CD4-positive, CD25-positive, alpha-beta regulatory T cell (primary cell): ENCODE measurements around the gene CFAP97D2. TPM values are rescaled to one million over a fixed set of nuclear protein-coding genes. Genes with fewer than 3 reads are reported as not detected.
"Not testable (repeated sequence)": the region's sequence is repeated elsewhere in the genome, so short reads cannot be mapped to it uniquely, and the experiment has no call there.

Source experiments
- ATAC-seq, 2 donors: fragments of 150-1000 bp; cut with Tn5 transposase; one replicate each; pipeline ENCODE4 v1.10.0; 2021; ENCODE audit warnings: low read depth in 2 of 2, moderate number of reproducible peaks in 2 of 2, moderate library complexity in 1 of 2
- DNase-seq, 3 donors: peaks; one replicate each; pipeline versions ENCODE4 v3.0.0 to v3.0.0-alpha.2; 2012 to 2022; ENCODE audit warnings: mixed read lengths in 1 of 3
- H3K27ac ChIP-seq: one replicate; pipeline ENCODE4 v1.7.0; 2013; ENCODE audit warnings: mild to moderate bottlenecking, low read length; ENCODE audit not compliant: insufficient read depth, poor library complexity, severe bottlenecking
- H3K27me3 ChIP-seq: one replicate; pipeline ENCODE4 v1.7.0; 2013; ENCODE audit warnings: low read length; ENCODE audit not compliant: control insufficient read depth, insufficient read depth
- H3K36me3 ChIP-seq: one replicate; pipeline ENCODE4 v1.7.0; 2013; ENCODE audit warnings: mild to moderate bottlenecking, low read length, moderate library complexity; ENCODE audit not compliant: control insufficient read depth, insufficient read depth
- H3K4me1 ChIP-seq: 2 replicates; pipeline ENCODE4 v1.7.0; 2013; ENCODE audit warnings: mild to moderate bottlenecking, low read length; ENCODE audit not compliant: insufficient read depth, control insufficient read depth, poor library complexity, severe bottlenecking
- H3K4me3 ChIP-seq: one replicate; pipeline ENCODE4 v1.7.0; 2013; ENCODE audit warnings: low read depth, mild to moderate bottlenecking, low read length, moderate library complexity
- H3K9me3 ChIP-seq, 2 experiments: 1 replicate in 1 of 2; 2 replicates in 1 of 2; pipeline ENCODE4 v1.7.0; 2013; ENCODE audit warnings: low read length in 2 of 2, mild to moderate bottlenecking in 1 of 2, moderate library complexity in 1 of 2; ENCODE audit not compliant: control insufficient read depth in 2 of 2
- H3K27ac Mint-ChIP-seq, 3 donors: one replicate each; pipeline ENCODE4 v1.8.0; 2020 to 2022; ENCODE audit warnings: mild to moderate bottlenecking in 3 of 3, mixed read lengths in 3 of 3, moderate library complexity in 2 of 3
- H3K27me3 Mint-ChIP-seq: one replicate; pipeline ENCODE4 v1.8.0; 2022; ENCODE audit warnings: mild to moderate bottlenecking, mixed read lengths
- H3K36me3 Mint-ChIP-seq: one replicate; pipeline ENCODE4 v1.8.0; 2020; ENCODE audit warnings: mixed read lengths
- H3K4me1 Mint-ChIP-seq, 4 donors: one replicate each; pipeline ENCODE4 v1.8.0; 2020 to 2022; ENCODE audit warnings: mixed read lengths in 4 of 4, mild to moderate bottlenecking in 1 of 4
- H3K4me3 Mint-ChIP-seq, 4 donors: one replicate each; pipeline ENCODE4 v1.8.0; 2020 to 2022; ENCODE audit warnings: mild to moderate bottlenecking in 4 of 4, mixed read lengths in 4 of 4, moderate library complexity in 3 of 4
- H3K9me3 Mint-ChIP-seq, 7 donors: one replicate each; pipeline ENCODE4 v1.8.0; 2020 to 2022; ENCODE audit warnings: mixed read lengths in 7 of 7, mild to moderate bottlenecking in 3 of 7, moderate library complexity in 2 of 7
- polyA plus RNA-seq, 4 donors: library from polyadenylated mRNA; unstranded; fragments of 300-500 nt; fragmentation: Illumina TruSeq; gene quantifications; one replicate each; pipeline ENCODE4 v1.2.3, GENCODE V29; 2021
- total RNA-seq: library from RNA; stranded (reverse); gene quantifications from one replicate; pipeline ENCODE4 v1.2.3, GENCODE V29; 2022

Gene CFAP97D2
- total and polyA plus RNA-seq, 5 donors from 2014 or later, result 0.22 to 0.86 TPM; not detected in 3

GRCh38 chr13:114259974-114260373 is 80.9 kb downstream of the CFAP97D2 start:
- Mint-ChIP-seq H3K27ac (peak overlapping the region in 2 of 3 donors; percentile 52 to 60), H3K4me1 (peaks cover 22 to 54% (median 27%) of the 10 kb centered on the region in 4 donors), H3K27me3 (no peaks in the 10 kb centered on the region), H3K9me3 (no peaks in the 10 kb centered on the region), H3K4me3 (peak overlapping the region in 1 of 4 donors; percentile 28), H3K36me3 (peaks cover 70% of the 10 kb centered on the region)
- Histone ChIP-seq H3K27me3 (no peaks in the 10 kb centered on the region), H3K36me3 (peaks cover 69% of the 10 kb centered on the region), H3K9me3 (no peaks in the 10 kb centered on the region), H3K4me3 (no peak overlapping the region), H3K27ac (no peak overlapping the region), H3K4me1 (peaks cover 13% of the 10 kb centered on the region)
- ATAC-seq, result no peak
- DNase-seq, result peak in 1 of 3 donors; percentile 41

GRCh38 chr13:114260814-114261213 is 81.8 kb downstream of the CFAP97D2 start:
- peak overlapping the region in 2 of 4 donors; percentile 40 to 67 for H3K4me3 Mint-ChIP-seq
- ATAC-seq (no peak), DNase-seq (no peak)
- H3K36me3 Mint-ChIP-seq, result peaks cover 70% of the 10 kb centered on the region
- no peaks in the 10 kb centered on the region for H3K27me3 ChIP-seq
- peaks cover 13% of the 10 kb centered on the region for H3K4me1 ChIP-seq
- peaks cover 69% of the 10 kb centered on the region for H3K36me3 ChIP-seq
- peak overlapping the region in 2 of 3 donors; percentile 60 to 63 for H3K27ac Mint-ChIP-seq
- H3K27me3 Mint-ChIP-seq, result no peaks in the 10 kb centered on the region
- H3K4me3 ChIP-seq, result no peak overlapping the region
- H3K27ac ChIP-seq, result no peak overlapping the region
- no peaks in the 10 kb centered on the region for H3K9me3 Mint-ChIP-seq
- H3K9me3 ChIP-seq, result no peaks in the 10 kb centered on the region
- peaks cover 21 to 51% (median 27%) of the 10 kb centered on the region in 4 donors for H3K4me1 Mint-ChIP-seq

- H3K36me3 Mint-ChIP-seq, result peaks cover 70% of the 10 kb centered on the region
Measured at GRCh38 chr13:114261328-114261965, 82.4 kb downstream of the CFAP97D2 start.

GRCh38 chr13:114263578-114263977 is 84.5 kb downstream of the CFAP97D2 start:
- Mint-ChIP-seq H3K9me3 (no peaks in the 10 kb centered on the region), H3K4me1 (peaks cover 17 to 55% (median 33%) of the 10 kb centered on the region in 4 donors), H3K27me3 (no peaks in the 10 kb centered on the region), H3K36me3 (peaks cover 69% of the 10 kb centered on the region), H3K27ac (peak overlapping the region; percentile 56 to 91 (median 81)), H3K4me3 (peak overlapping the region in 3 of 4 donors; percentile 41 to 70 (median 44))
- DNase-seq, result peak in 1 of 3 donors; percentile 40
- peak overlapping the region; percentile 47 for H3K27ac ChIP-seq
- H3K4me3 ChIP-seq, result peak overlapping the region; percentile 38
- no peak for ATAC-seq
- H3K27me3 ChIP-seq, result no peaks in the 10 kb centered on the region
- peaks cover 22% of the 10 kb centered on the region for H3K4me1 ChIP-seq
- peaks cover 78% of the 10 kb centered on the region for H3K36me3 ChIP-seq
- no peaks in the 10 kb centered on the region for H3K9me3 ChIP-seq

More at GRCh38 chr13:114261328-114261965, 82.4 kb downstream of the CFAP97D2 start:
- H3K9me3 Mint-ChIP-seq, result no peaks in the 10 kb centered on the region
- H3K4me3 ChIP-seq, result no peak overlapping the region
- H3K27me3 Mint-ChIP-seq, result no peaks in the 10 kb centered on the region
- peaks cover 21 to 45% (median 26%) of the 10 kb centered on the region in 4 donors for H3K4me1 Mint-ChIP-seq
- H3K4me3 Mint-ChIP-seq, result peak overlapping the region in 2 of 4 donors; percentile 40 to 67
- peak overlapping the region in 2 of 3 donors; percentile 63 to 81 for H3K27ac Mint-ChIP-seq
- H3K36me3 ChIP-seq, result peaks cover 75% of the 10 kb centered on the region
- DNase-seq, result no peak
- ATAC-seq, result no peak
- no peaks in the 10 kb centered on the region for H3K27me3 ChIP-seq
- no peak overlapping the region for H3K27ac ChIP-seq
- no peaks in the 10 kb centered on the region for H3K9me3 ChIP-seq
- peaks cover 13% of the 10 kb centered on the region for H3K4me1 ChIP-seq

GRCh38 chr13:114264313-114264712 is 85.3 kb downstream of the CFAP97D2 start:
- not testable (repeated sequence) for H3K27ac ChIP-seq, H3K9me3 Mint-ChIP-seq, H3K4me3 ChIP-seq, DNase-seq, ATAC-seq, H3K27me3 Mint-ChIP-seq, H3K27me3 ChIP-seq, H3K9me3 ChIP-seq
- peaks cover 78% of the 10 kb centered on the region for H3K36me3 ChIP-seq
- Mint-ChIP-seq H3K36me3 (peaks cover 72% of the 10 kb centered on the region), H3K4me1 (peaks cover 17 to 62% (median 33%) of the 10 kb centered on the region in 4 donors), H3K27ac (peak overlapping the region in 1 of 3 donors; percentile 7), H3K4me3 (peak overlapping the region in 2 of 4 donors; percentile 21 to 70)
- H3K4me1 ChIP-seq, result peaks cover 26% of the 10 kb centered on the region

GRCh38 chr13:114264886-114265611 is 86.0 kb downstream of the CFAP97D2 start:
- Histone ChIP-seq H3K36me3 (peaks cover 71% of the 10 kb centered on the region), H3K27ac (no peak overlapping the region), H3K27me3 (no peaks in the 10 kb centered on the region), H3K4me1 (peaks cover 26% of the 10 kb centered on the region), H3K4me3 (peak overlapping the region; percentile 37), H3K9me3 (no peaks in the 10 kb centered on the region)
- Mint-ChIP-seq H3K27me3 (no peaks in the 10 kb centered on the region), H3K36me3 (peaks cover 69% of the 10 kb centered on the region), H3K4me1 (peaks cover 17 to 57% (median 31%) of the 10 kb centered on the region in 4 donors), H3K9me3 (peaks cover 0 to 2% (median 0%) of the 10 kb centered on the region in 7 donors), H3K4me3 (peak overlapping the region in 3 of 4 donors; percentile 16 to 22 (median 16)), H3K27ac (peak overlapping the region in 1 of 3 donors; percentile 38)
- ATAC-seq, result no peak
- no peak for DNase-seq

GRCh38 chr13:114266241-114266640 is 87.2 kb downstream of the CFAP97D2 start:
- Mint-ChIP-seq H3K36me3 (peaks cover 64% of the 10 kb centered on the region), H3K27ac (peak overlapping the region in 2 of 3 donors; percentile 71 to 73), H3K4me1 (peaks cover 17 to 47% (median 26%) of the 10 kb centered on the region in 4 donors), H3K27me3 (no peaks in the 10 kb centered on the region), H3K9me3 (peaks cover 0 to 2% (median 0%) of the 10 kb centered on the region in 7 donors), H3K4me3 (peak overlapping the region; percentile 67 to 85 (median 82))
- H3K27me3 ChIP-seq, result no peaks in the 10 kb centered on the region
- peaks cover 60% of the 10 kb centered on the region for H3K36me3 ChIP-seq
- H3K9me3 ChIP-seq, result no peaks in the 10 kb centered on the region
- peak in 1 of 2 donors; percentile 40 for ATAC-seq
- H3K27ac ChIP-seq, result no peak overlapping the region
- DNase-seq, result peak in 1 of 3 donors; percentile 38
- H3K4me3 ChIP-seq, result peak overlapping the region; percentile 67
- H3K4me1 ChIP-seq, result peaks cover 26% of the 10 kb centered on the region
